Pancreas (tissue), 10 donors: Measurements from ENCODE around the gene DEAF1. TPM values are rescaled to one million over a fixed set of nuclear protein-coding genes. Genes with fewer than 3 reads are reported as not detected.

Experiments
- ATAC-seq, 4 donors: fragments of 200-7000 bp; cut with Tn5 transposase; one replicate each; pipeline versions ENCODE4 v1.8.0 to v1.9.1; 2020; ENCODE audit warnings: mild to moderate bottlenecking in 4 of 4, moderate library complexity in 4 of 4
- DNase-seq, 6 donors: peaks; one replicate each; pipeline ENCODE4 v3.0.0-alpha.2; 2020
- FAIRE-seq: peaks from 2 replicates; lab custom pipeline; 2012; peaks lifted over from hg19 to GRCh38; lab: Jason Lieb, UNC
- H3K27ac ChIP-seq, 4 donors: fragments of 200-600 bp; sonication (generic); 1 replicate in 3 of 4; 2 replicates in 1 of 4; pipeline versions ENCODE4 v1.5.0 to v1.8.0; 2020
- H3K27me3 ChIP-seq, 4 donors: fragments of 200-600 bp; one replicate each; pipeline ENCODE4 v1.8.0; 2021
- H3K36me3 ChIP-seq, 3 donors: fragments of 200-600 bp; sonication (generic) in 1 of 3; one replicate each; pipeline versions ENCODE4 v1.5.0 to v1.8.0; 2020 to 2021
- H3K4me1 ChIP-seq, 3 donors: fragments of 200-600 bp; one replicate each; pipeline ENCODE4 v1.8.0; 2021
- H3K4me3 ChIP-seq, 4 donors: fragments of 200-600 bp; sonication (generic) in 2 of 4; one replicate each; pipeline versions ENCODE4 v1.5.0 to v1.8.0; 2020 to 2021
- H3K9me3 ChIP-seq, 4 donors: fragments of 200-600 bp; one replicate each; pipeline ENCODE4 v1.8.0; 2021
- WGBS, 2 donors: extraction: QIAGEN DNeasy Blood & Tissue Kit; methylation state at CpG; one replicate each; pipeline ENCODE4 v1.1.7; 2013; 5-methylcytosine and 5-hydroxymethylcytosine counted together
- intact Hi-C, 3 donors: fragments of 100-400 bp; cut with DNase I; formaldehyde crosslinking; loops; one replicate each; pipeline versions ENCODE4 v1.11.1 to v1.14.2; 2022
- polyA plus RNA-seq, 2 donors: library from polyadenylated mRNA; stranded (reverse); fragments of 200-250 nt; gene quantifications; one replicate each; pipeline ENCODE4 v1.2.3, GENCODE V29; 2013
- total RNA-seq, 6 donors: library from RNA; stranded (reverse); fragmentation: NEBNext Ultra II Directional in 4 of 6; extraction: Animal tissue kit (Norgen Biotek cat#: 25700) in 4 of 6; gene quantifications; one replicate each; pipeline versions ENCODE4 v1.2.1 to v1.2.4, GENCODE V29; 2021 to 2023
- TF ChIP-seq, protein P1 (sequence below), 4 donors: fragments of 200-600 bp; sonication (generic) in 3 of 4; IDR thresholded peaks; one replicate each; pipeline versions ENCODE4 v1.5.0 to v1.8.0; 2021; ENCODE audit warnings: antibody characterized with exemption in 4 of 4
- donor health status: healthy with polysubstance abuse.
- donor health status: DM: no; HTN: no; CAD: no; lungs with moderate emphysema.
- donor health status: DM: no; HTN: no; CAD: no.
- donor health status: control.
- donor health status: control.
- donor health status: Bipolar disorder and iron deficiency.
- donor health status: DM: yes; HTN: yes; CAD: no.
- donor health status: DM: no; HTN: no; CAD: no.
- donor health status: DM: no; HTN: no; CAD: no.
- donor health status: DM: yes; HTN: yes; CAD: no.

The DEAF1 gene
- total and polyA plus RNA-seq, 8 donors = 15.9 to 33.8 (median 21.0) TPM

- intact Hi-C loops = no loop called here
These were observed 12.2 kb upstream of the DEAF1 start for GRCh38 chr11:706957-707816.

DNA sequence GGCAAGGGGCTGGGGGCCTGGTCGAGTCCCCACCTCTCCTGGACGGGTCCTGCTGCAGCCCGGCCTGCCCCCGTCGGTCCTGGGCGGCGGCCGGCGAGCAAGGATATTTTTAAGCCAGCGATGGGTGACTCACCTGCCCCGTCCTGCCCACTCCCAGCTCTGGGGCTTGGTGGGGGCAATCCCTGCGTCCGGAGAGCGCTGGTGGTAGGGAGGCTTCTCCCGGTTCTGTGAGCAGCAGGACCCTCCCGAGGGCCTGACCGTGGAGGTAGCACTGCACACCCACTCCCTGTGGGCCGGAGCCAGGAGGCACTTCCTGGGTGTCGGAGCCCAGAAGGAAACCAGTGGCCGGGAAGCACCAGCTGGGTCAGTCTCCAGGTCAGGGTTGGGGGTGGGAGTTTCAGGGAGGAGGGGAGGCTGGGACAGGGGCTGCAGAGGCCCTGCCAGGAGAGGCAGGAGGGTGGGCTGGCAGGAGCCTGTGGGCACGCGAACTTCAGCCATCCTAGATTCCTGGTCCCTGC is 11.5 kb upstream of the DEAF1 start:
- Histone ChIP-seq H3K27ac (peak overlapping the region; percentile 79 to 93 (median 85)), H3K4me3 (peak overlapping the region; percentile 57 to 85 (median 82)), H3K36me3 (peaks cover 0 to 4% (median 0%) of the 10 kb centered on the region in 3 donors), H3K4me1 (peaks cover 24 to 42% (median 31%) of the 10 kb centered on the region in 3 donors), H3K9me3 (no peaks in the 10 kb centered on the region), H3K27me3 (no peaks in the 10 kb centered on the region)
- TF ChIP-seq, protein P1, sequence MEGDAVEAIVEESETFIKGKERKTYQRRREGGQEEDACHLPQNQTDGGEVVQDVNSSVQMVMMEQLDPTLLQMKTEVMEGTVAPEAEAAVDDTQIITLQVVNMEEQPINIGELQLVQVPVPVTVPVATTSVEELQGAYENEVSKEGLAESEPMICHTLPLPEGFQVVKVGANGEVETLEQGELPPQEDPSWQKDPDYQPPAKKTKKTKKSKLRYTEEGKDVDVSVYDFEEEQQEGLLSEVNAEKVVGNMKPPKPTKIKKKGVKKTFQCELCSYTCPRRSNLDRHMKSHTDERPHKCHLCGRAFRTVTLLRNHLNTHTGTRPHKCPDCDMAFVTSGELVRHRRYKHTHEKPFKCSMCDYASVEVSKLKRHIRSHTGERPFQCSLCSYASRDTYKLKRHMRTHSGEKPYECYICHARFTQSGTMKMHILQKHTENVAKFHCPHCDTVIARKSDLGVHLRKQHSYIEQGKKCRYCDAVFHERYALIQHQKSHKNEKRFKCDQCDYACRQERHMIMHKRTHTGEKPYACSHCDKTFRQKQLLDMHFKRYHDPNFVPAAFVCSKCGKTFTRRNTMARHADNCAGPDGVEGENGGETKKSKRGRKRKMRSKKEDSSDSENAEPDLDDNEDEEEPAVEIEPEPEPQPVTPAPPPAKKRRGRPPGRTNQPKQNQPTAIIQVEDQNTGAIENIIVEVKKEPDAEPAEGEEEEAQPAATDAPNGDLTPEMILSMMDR (IDR thresholded peaks at IDR 0.05) = no peak
- 1 to 4% methylated on average over 12 to 22 of the region's 22 CpGs for WGBS, 2 donors
- intact Hi-C loops = no loop called here
- DNase-seq = peak; percentile 52 to 86 (median 68)
- ATAC-seq = peak; percentile 4 to 11 (median 10)
- no peak for FAIRE-seq

More at GRCh38 chr11:706957-707816, 12.2 kb upstream of the DEAF1 start:
- H3K9me3 ChIP-seq = no peaks in the 10 kb centered on the region
- H3K27ac ChIP-seq = peak overlapping the region; percentile 79 to 93 (median 85)
- FAIRE-seq (no peak), DNase-seq (peak; percentile 47 to 86 (median 64)), ATAC-seq (peak; percentile 22 to 44 (median 29))
- H3K4me3 ChIP-seq = peak overlapping the region; percentile 57 to 85 (median 82)
- 12 to 14% methylated on average over 24 to 30 of the region's 30 CpGs for WGBS, 2 donors
- no peaks in the 10 kb centered on the region for H3K27me3 ChIP-seq
- peaks cover 0 to 2% (median 0%) of the 10 kb centered on the region in 3 donors for H3K36me3 ChIP-seq
- peaks cover 28 to 40% (median 30%) of the 10 kb centered on the region in 3 donors for H3K4me1 ChIP-seq
- TF ChIP-seq, protein P1 (IDR thresholded peaks at IDR 0.05) = no peak

- no peaks in the 10 kb centered on the region for H3K9me3 ChIP-seq
- H3K27ac ChIP-seq = peak within 1 kb of the TSS; percentile 79 to 93 (median 85)
- TF ChIP-seq, protein P1 (IDR thresholded peaks at IDR 0.05) = no peak
- DNase-seq = peak; percentile 70 to 89 (median 85)
- no peaks in the 10 kb centered on the region for H3K27me3 ChIP-seq
- 2 to 3% methylated on average over 66 to 87 of the region's 90 CpGs for WGBS, 2 donors
- peaks cover 0 to 4% (median 0%) of the 10 kb centered on the region in 3 donors for H3K36me3 ChIP-seq
- ATAC-seq = peak; percentile 45 to 56 (median 53)
- peaks cover 24 to 42% (median 31%) of the 10 kb centered on the region in 3 donors for H3K4me1 ChIP-seq
- intact Hi-C loops = no loop called here
- no peak for FAIRE-seq
- H3K4me3 ChIP-seq = peak within 1 kb of the TSS; percentile 57 to 85 (median 82)
These were observed 10.8 kb upstream of the DEAF1 start, which contains the start of gene EPS8L2 for GRCh38 chr11:705646-706438. EPS8L2 (plus strand) TSS chr11:706231; CDS start chr11:709408, 3,177 bp downstream.

- 16 to 18% methylated on average over 23 to 27 of the region's 27 CpGs for WGBS, 2 donors
- Histone ChIP-seq H3K36me3 (peaks cover 0 to 4% (median 0%) of the 10 kb centered on the region in 3 donors), H3K4me3 (peak overlapping the region; percentile 57 to 85 (median 82)), H3K27me3 (no peaks in the 10 kb centered on the region), H3K4me1 (peaks cover 24 to 42% (median 31%) of the 10 kb centered on the region in 3 donors), H3K27ac (peak overlapping the region; percentile 59 to 93 (median 85)), H3K9me3 (no peaks in the 10 kb centered on the region)
- ATAC-seq (peak; percentile 75 to 87 (median 82)), FAIRE-seq (no peak), DNase-seq (peak; percentile 86 to 97 (median 92))
- TF ChIP-seq, protein P1 (IDR thresholded peaks at IDR 0.05) = no peak
- intact Hi-C loops = no loop called here
These were observed 10.0 kb upstream of the DEAF1 start for GRCh38 chr11:704781-705645.
